GM11168 (cell line): ENCODE data around the gene ZNF574.

ENCODE experiments used
- in situ Hi-C: fragments of 300-500 bp; cut with MboI; formaldehyde crosslinking; loops from one replicate; pipeline ENCODE4 v1.12.0; 2022; ENCODE audit warnings: low sequenced_read_pairs; ENCODE audit not compliant: unreplicated experiment

The ZNF574 gene

GRCh38 chr19:42095814-42096230, 19.9 kb downstream of the ZNF574 start:
- in situ Hi-C loops: no loop called here

GRCh38 chr19:42096255-42096837, 20.4 kb downstream of the ZNF574 start:
- in situ Hi-C loops: no loop called here

GRCh38 chr19:42097461-42097860, 21.5 kb downstream of the ZNF574 start:
- in situ Hi-C loops: no loop called here

- in situ Hi-C loops: no loop called here
Observed at GRCh38 chr19:42098781-42099180, 22.8 kb downstream of the ZNF574 start.

GRCh38 chr19:42099336-42099925, 23.5 kb downstream of the ZNF574 start:
- in situ Hi-C loops: no loop called here

GRCh38 chr19:42100241-42100640, 24.3 kb downstream of the ZNF574 start:
- in situ Hi-C loops: loop anchor here (10.0 kb wide), 1 partner anchor 85 kb away; no protein-coding TSS in a partner anchor

GRCh38 chr19:42102877-42103276, 26.9 kb downstream of the ZNF574 start:
- in situ Hi-C loops: loop anchor here (10.0 kb wide), 1 partner anchor 82 kb away; no protein-coding TSS in a partner anchor

- in situ Hi-C loops: loop anchor here (10.0 kb wide), 1 partner anchor 79 kb away; no protein-coding TSS in a partner anchor
Observed at GRCh38 chr19:42105368-42105767, 29.4 kb downstream of the ZNF574 start.

- in situ Hi-C loops: loop anchor here (10.0 kb wide), 1 partner anchor 76 kb away; no protein-coding TSS in a partner anchor
Observed at GRCh38 chr19:42108527-42109389, 32.8 kb downstream of the ZNF574 start.

- in situ Hi-C loops: loop anchor here (10.0 kb wide), 1 partner anchor 75 kb away; no protein-coding TSS in a partner anchor
Observed at GRCh38 chr19:42109896-42110295, 33.9 kb downstream of the ZNF574 start.

- in situ Hi-C loops: no loop called here
Observed at GRCh38 chr19:42110658-42111057, 34.7 kb downstream of the ZNF574 start.

GRCh38 chr19:42111384-42111783, 35.4 kb downstream of the ZNF574 start:
- in situ Hi-C loops: no loop called here

GRCh38 chr19:42111811-42112210, 35.8 kb downstream of the ZNF574 start:
- in situ Hi-C loops: no loop called here

GRCh38 chr19:42113641-42114348, 37.8 kb downstream of the ZNF574 start:
- in situ Hi-C loops: no loop called here

- in situ Hi-C loops: no loop called here
Observed at GRCh38 chr19:42114412-42114811, 38.4 kb downstream of the ZNF574 start.

- in situ Hi-C loops: no loop called here
Observed at GRCh38 chr19:42115219-42115618, 39.3 kb downstream of the ZNF574 start.

GRCh38 chr19:42115705-42116104, 39.7 kb downstream of the ZNF574 start:
- in situ Hi-C loops: no loop called here

- in situ Hi-C loops: no loop called here
Observed at GRCh38 chr19:42116308-42117075, 40.5 kb downstream of the ZNF574 start.

GRCh38 chr19:42117076-42117475, 41.1 kb downstream of the ZNF574 start:
- in situ Hi-C loops: no loop called here
